ENCODE data around the gene INTS15. TPM values are rescaled to one million over a fixed set of nuclear protein-coding genes. Genes with fewer than 3 reads are reported as not detected.
A peak's percentile ranks its signal among the peaks of the same experiment; 100 is the strongest.

INTS15 gene
- total and polyA plus RNA-seq, 11 donors: 7.1 to 22.7 (median 15.3) TPM

- H3K4me1 ChIP-seq: peaks cover 0 to 23% (median 9%) of the 10 kb centered on the region in 12 donors
- no peak for ATAC-seq
- H3K27me3 ChIP-seq: no peaks in the 10 kb centered on the region
- H3K27ac ChIP-seq: no peak overlapping the region
- intact Hi-C loops (cut with DNase I): no loop called here
- no peak overlapping the region for H3K4me3 ChIP-seq
- no peaks in the 10 kb centered on the region for H3K9me3 ChIP-seq
- TF ChIP-seq CTCF (IDR thresholded peaks at IDR 0.05): no peak
- TF ChIP-seq POLR2A (IDR thresholded peaks at IDR 0.05): no peak
- DNase-seq: no peak
- H3K36me3 ChIP-seq: peaks cover 0 to 73% (median 50%) of the 10 kb centered on the region in 9 donors
- 72 to 85% (median 84%) methylated on average over 13 to 22 of the region's 22 CpGs for WGBS, 4 donors
Observed at GRCh38 chr7:6642861-6643640, 53.2 kb downstream of the INTS15 start.

- Histone ChIP-seq H3K36me3 (peaks cover 0 to 83% (median 54%) of the 10 kb centered on the region in 9 donors), H3K27ac (no peak overlapping the region), H3K4me3 (no peak overlapping the region), H3K4me1 (peaks cover 0 to 14% (median under 1%) of the 10 kb centered on the region in 12 donors), H3K27me3 (no peaks in the 10 kb centered on the region), H3K9me3 (no peaks in the 10 kb centered on the region)
- 94 to 95% (median 95%) methylated on average over 17 to 21 of the region's 21 CpGs for WGBS, 4 donors
- ATAC-seq (no peak), DNase-seq (no peak)
- intact Hi-C loops (cut with DNase I): no loop called here
- no peak for TF ChIP-seq POLR2A (IDR thresholded peaks at IDR 0.05)
- no peak for TF ChIP-seq CTCF (IDR thresholded peaks at IDR 0.05)
Observed at GRCh38 chr7:6643915-6644625, 54.2 kb downstream of the INTS15 start.

- Histone ChIP-seq H3K27ac (no peak overlapping the region), H3K27me3 (no peaks in the 10 kb centered on the region), H3K9me3 (no peaks in the 10 kb centered on the region), H3K4me1 (peaks cover 0 to 8% (median 0%) of the 10 kb centered on the region in 12 donors), H3K4me3 (no peak overlapping the region), H3K36me3 (peaks cover 0 to 87% (median 56%) of the 10 kb centered on the region in 9 donors)
- intact Hi-C loops (cut with DNase I): no loop called here
- DNase-seq: peak in 1 of 5 donors; percentile 16
- WGBS, 4 donors: 93 to 99% (median 97%) methylated on average over 8 to 10 of the region's 10 CpGs
- no peak for ATAC-seq
- TF ChIP-seq CTCF (IDR thresholded peaks at IDR 0.05) (no peak), POLR2A (IDR thresholded peaks at IDR 0.05) (no peak)
Observed at GRCh38 chr7:6644728-6645127, 54.9 kb downstream of the INTS15 start.

- intact Hi-C loops (cut with DNase I): no loop called here
- Histone ChIP-seq H3K27ac (no peak overlapping the region), H3K27me3 (no peaks in the 10 kb centered on the region), H3K4me1 (peaks cover 0 to 8% (median 0%) of the 10 kb centered on the region in 12 donors), H3K4me3 (no peak overlapping the region), H3K36me3 (peaks cover 0 to 100% (median 68%) of the 10 kb centered on the region in 9 donors), H3K9me3 (peaks cover 0 to 2% (median 0%) of the 10 kb centered on the region in 12 donors)
- DNase-seq: no peak
- 77 to 80% (median 78%) methylated on average over 8 of the region's 8 CpGs; no CpG with 5 or more reads in 1 of the 4 donors for WGBS, 4 donors
- TF ChIP-seq CTCF (IDR thresholded peaks at IDR 0.05) (no peak), POLR2A (IDR thresholded peaks at IDR 0.05) (no peak)
- no peak for ATAC-seq
Observed at GRCh38 chr7:6646465-6646864, 56.6 kb downstream of the INTS15 start.

Data from heart left ventricle (tissue), 16 donors.